Amniotic epithelial cell (primary cell): Measurements from ENCODE around the gene NEURL1.

Experiments
- DNase-seq: peaks from one replicate; pipeline ENCODE4 v3.0.0-alpha.2; 2010; ENCODE audit warnings: low read depth

The NEURL1 gene

GRCh38 chr10:103546401-103546800, 52.9 kb downstream of the NEURL1 start:
- DNase-seq = no peak

- DNase-seq = peak; percentile 61
Observed at GRCh38 chr10:103547391-103547946, 54.0 kb downstream of the NEURL1 start.

- DNase-seq = no peak
Observed at GRCh38 chr10:103548006-103548405, 54.5 kb downstream of the NEURL1 start.

GRCh38 chr10:103548581-103549348, 55.3 kb downstream of the NEURL1 start:
- DNase-seq = no peak

- DNase-seq = no peak
Observed at GRCh38 chr10:103549349-103549685, 55.8 kb downstream of the NEURL1 start.

- DNase-seq = no peak
Observed at GRCh38 chr10:103550229-103550628, 56.7 kb downstream of the NEURL1 start.

GRCh38 chr10:103551619-103552602, 58.4 kb downstream of the NEURL1 start:
- DNase-seq = no peak

GRCh38 chr10:103552856-103553742, 59.6 kb downstream of the NEURL1 start:
- no peak for DNase-seq

GRCh38 chr10:103553743-103554487, 60.4 kb downstream of the NEURL1 start:
- no peak for DNase-seq

- peak; percentile 53 for DNase-seq
Observed at GRCh38 chr10:103554488-103555324, 61.2 kb downstream of the NEURL1 start.

- no peak for DNase-seq
Observed at GRCh38 chr10:103555325-103555649, 61.8 kb downstream of the NEURL1 start.

- DNase-seq = no peak
Observed at GRCh38 chr10:103555712-103556111, 62.2 kb downstream of the NEURL1 start.

GRCh38 chr10:103556383-103557007, 63.0 kb downstream of the NEURL1 start:
- no peak for DNase-seq

GRCh38 chr10:103557455-103557854, 64.0 kb downstream of the NEURL1 start:
- no peak for DNase-seq

- DNase-seq = no peak
Observed at GRCh38 chr10:103558911-103559310, 65.4 kb downstream of the NEURL1 start.

- no peak for DNase-seq
Observed at GRCh38 chr10:103559776-103560175, 66.3 kb downstream of the NEURL1 start.

GRCh38 chr10:103560886-103561285, 67.4 kb downstream of the NEURL1 start:
- DNase-seq = no peak

GRCh38 chr10:103562383-103562782, 68.9 kb downstream of the NEURL1 start:
- DNase-seq = no peak

- no peak for DNase-seq
Observed at GRCh38 chr10:103563231-103564115, 70.0 kb downstream of the NEURL1 start.
